T-helper 1 cell treated with Interleukin-12 subunit alpha and Interleukin-12 subunit beta and Interleukin-4 antibody, amounts not matched to agents 30 μg/mL and 1 μg/mL, for 36 hours (primary cell): Measurements from ENCODE around the gene GPR89B.
"Not testable (repeated sequence)": the region's sequence is repeated elsewhere in the genome, so short reads cannot be mapped to it uniquely, and the experiment has no call there.

Source experiments
- H3K27ac Mint-ChIP-seq: one replicate; pipeline ENCODE4 v1.8.0; 2021; ENCODE audit warnings: mild to moderate bottlenecking, mixed read lengths
- H3K27me3 Mint-ChIP-seq: one replicate; pipeline ENCODE4 v1.8.0; 2021; ENCODE audit warnings: low read depth, mixed read lengths
- H3K36me3 Mint-ChIP-seq: one replicate; pipeline ENCODE4 v1.8.0; 2021; ENCODE audit warnings: low read depth, mixed read lengths
- H3K4me1 Mint-ChIP-seq: one replicate; pipeline ENCODE4 v1.8.0; 2021; ENCODE audit warnings: low read depth, mixed read lengths
- H3K4me3 Mint-ChIP-seq: one replicate; pipeline ENCODE4 v1.8.0; 2021; ENCODE audit warnings: mild to moderate bottlenecking, moderate library complexity, mixed read lengths
- H3K9me3 Mint-ChIP-seq: one replicate; pipeline ENCODE4 v1.8.0; 2021; ENCODE audit warnings: mixed read lengths

The GPR89B gene

GRCh38 chr1:147928236-147929132, at the start of gene GPR89B:
Gene GPR89B (plus strand): TSS chr1:147928420. CDS start chr1:147928537, 117 bp downstream.
- not testable (repeated sequence) for H3K36me3 Mint-ChIP-seq, H3K27me3 Mint-ChIP-seq, H3K9me3 Mint-ChIP-seq
- Mint-ChIP-seq H3K4me1 (peaks cover 25% of the 10 kb centered on the region), H3K4me3 (peak within 1 kb of the TSS; percentile 78), H3K27ac (peak within 1 kb of the TSS; percentile 73)

GRCh38 chr1:147879911-147880310, 48.3 kb upstream of the GPR89B start:
- Mint-ChIP-seq H3K4me3 (no peak overlapping the region), H3K9me3 (no peaks in the 10 kb centered on the region), H3K4me1 (no peaks in the 10 kb centered on the region), H3K27me3 (peaks cover 28% of the 10 kb centered on the region), H3K27ac (no peak overlapping the region), H3K36me3 (no peaks in the 10 kb centered on the region)

- no peaks in the 10 kb centered on the region for H3K4me1 Mint-ChIP-seq
- peaks cover 17% of the 10 kb centered on the region for H3K27me3 Mint-ChIP-seq
- no peaks in the 10 kb centered on the region for H3K36me3 Mint-ChIP-seq
- H3K4me3 Mint-ChIP-seq: no peak overlapping the region
- H3K9me3 Mint-ChIP-seq: no peaks in the 10 kb centered on the region
- H3K27ac Mint-ChIP-seq: no peak overlapping the region
These were observed 45.7 kb upstream of the GPR89B start for GRCh38 chr1:147882535-147882934.

- Mint-ChIP-seq H3K36me3 (no peaks in the 10 kb centered on the region), H3K27me3 (peaks cover 15% of the 10 kb centered on the region), H3K4me1 (peaks cover 4% of the 10 kb centered on the region), H3K4me3 (no peak overlapping the region), H3K9me3 (no peaks in the 10 kb centered on the region), H3K27ac (no peak overlapping the region)
These were observed 37.9 kb upstream of the GPR89B start for GRCh38 chr1:147890177-147890790.

GRCh38 chr1:147891088-147891487, 37.1 kb upstream of the GPR89B start:
- Mint-ChIP-seq H3K4me3 (no peak overlapping the region), H3K36me3 (no peaks in the 10 kb centered on the region), H3K27me3 (peaks cover 14% of the 10 kb centered on the region), H3K4me1 (peaks cover 4% of the 10 kb centered on the region), H3K27ac (no peak overlapping the region), H3K9me3 (no peaks in the 10 kb centered on the region)

GRCh38 chr1:147892216-147892615, 36.0 kb upstream of the GPR89B start:
- no peak overlapping the region for H3K4me3 Mint-ChIP-seq
- no peak overlapping the region for H3K27ac Mint-ChIP-seq
- H3K27me3 Mint-ChIP-seq: peaks cover 14% of the 10 kb centered on the region
- H3K4me1 Mint-ChIP-seq: peaks cover 4% of the 10 kb centered on the region
- H3K36me3 Mint-ChIP-seq: no peaks in the 10 kb centered on the region
- H3K9me3 Mint-ChIP-seq: no peaks in the 10 kb centered on the region

GRCh38 chr1:147892731-147893214, 35.4 kb upstream of the GPR89B start:
- no peaks in the 10 kb centered on the region for H3K9me3 Mint-ChIP-seq
- H3K36me3 Mint-ChIP-seq: no peaks in the 10 kb centered on the region
- H3K27me3 Mint-ChIP-seq: peaks cover 14% of the 10 kb centered on the region
- H3K4me3 Mint-ChIP-seq: no peak overlapping the region
- no peak overlapping the region for H3K27ac Mint-ChIP-seq
- H3K4me1 Mint-ChIP-seq: peaks cover 4% of the 10 kb centered on the region

- H3K36me3 Mint-ChIP-seq: no peaks in the 10 kb centered on the region
- no peaks in the 10 kb centered on the region for H3K9me3 Mint-ChIP-seq
- H3K4me1 Mint-ChIP-seq: peaks cover 3% of the 10 kb centered on the region
- H3K27me3 Mint-ChIP-seq: peaks cover 15% of the 10 kb centered on the region
- H3K27ac Mint-ChIP-seq: no peak overlapping the region
- no peak overlapping the region for H3K4me3 Mint-ChIP-seq
These were observed 33.1 kb upstream of the GPR89B start for GRCh38 chr1:147895123-147895522.

- Mint-ChIP-seq H3K27me3 (peaks cover 24% of the 10 kb centered on the region), H3K36me3 (no peaks in the 10 kb centered on the region), H3K4me1 (no peaks in the 10 kb centered on the region), H3K27ac (no peak overlapping the region), H3K9me3 (no peaks in the 10 kb centered on the region), H3K4me3 (no peak overlapping the region)
These were observed 31.0 kb upstream of the GPR89B start for GRCh38 chr1:147897029-147897752.

GRCh38 chr1:147897789-147898188, 30.4 kb upstream of the GPR89B start:
- Mint-ChIP-seq H3K4me3 (no peak overlapping the region), H3K27ac (no peak overlapping the region), H3K4me1 (no peaks in the 10 kb centered on the region), H3K36me3 (no peaks in the 10 kb centered on the region), H3K9me3 (no peaks in the 10 kb centered on the region), H3K27me3 (peaks cover 23% of the 10 kb centered on the region)

GRCh38 chr1:147902253-147902845, 25.9 kb upstream of the GPR89B start, which contains the start of gene GJA8:
Gene GJA8 (plus strand): TSS chr1:147902795. CDS start chr1:147907956, 5,161 bp downstream.
- H3K4me1 Mint-ChIP-seq: peaks cover 8% of the 10 kb centered on the region
- no peak within 1 kb of the TSS for H3K4me3 Mint-ChIP-seq
- H3K27ac Mint-ChIP-seq: no peak within 1 kb of the TSS
- H3K36me3 Mint-ChIP-seq: no peaks in the 10 kb centered on the region
- no peaks in the 10 kb centered on the region for H3K9me3 Mint-ChIP-seq
- peaks cover 18% of the 10 kb centered on the region for H3K27me3 Mint-ChIP-seq

GRCh38 chr1:147904726-147905125, 23.5 kb upstream of the GPR89B start:
- no peaks in the 10 kb centered on the region for H3K9me3 Mint-ChIP-seq
- peaks cover 8% of the 10 kb centered on the region for H3K4me1 Mint-ChIP-seq
- H3K27ac Mint-ChIP-seq: no peak overlapping the region
- H3K4me3 Mint-ChIP-seq: no peak overlapping the region
- H3K27me3 Mint-ChIP-seq: peaks cover 18% of the 10 kb centered on the region
- no peaks in the 10 kb centered on the region for H3K36me3 Mint-ChIP-seq

GRCh38 chr1:147907786-147908509, 20.3 kb upstream of the GPR89B start:
- no peak overlapping the region for H3K4me3 Mint-ChIP-seq
- H3K36me3 Mint-ChIP-seq: no peaks in the 10 kb centered on the region
- peaks cover 8% of the 10 kb centered on the region for H3K4me1 Mint-ChIP-seq
- peaks cover 12% of the 10 kb centered on the region for H3K27me3 Mint-ChIP-seq
- no peaks in the 10 kb centered on the region for H3K9me3 Mint-ChIP-seq
- no peak overlapping the region for H3K27ac Mint-ChIP-seq

- H3K9me3 Mint-ChIP-seq: no peaks in the 10 kb centered on the region
- H3K36me3 Mint-ChIP-seq: no peaks in the 10 kb centered on the region
- no peaks in the 10 kb centered on the region for H3K4me1 Mint-ChIP-seq
- H3K27ac Mint-ChIP-seq: no peak overlapping the region
- no peak overlapping the region for H3K4me3 Mint-ChIP-seq
- peaks cover 41% of the 10 kb centered on the region for H3K27me3 Mint-ChIP-seq
These were observed 15.7 kb upstream of the GPR89B start for GRCh38 chr1:147912553-147912952.
